GM10847 (cell line): ENCODE results near the gene ELMO2.

Source experiments
- POLR2A ChIP-seq: IDR thresholded peaks from 2 replicates; pipeline ENCODE4 v1.6.1; 2011; ENCODE audit not compliant: insufficient read length; ENCODE audit errors: extremely low read depth

Gene ELMO2

DNA sequence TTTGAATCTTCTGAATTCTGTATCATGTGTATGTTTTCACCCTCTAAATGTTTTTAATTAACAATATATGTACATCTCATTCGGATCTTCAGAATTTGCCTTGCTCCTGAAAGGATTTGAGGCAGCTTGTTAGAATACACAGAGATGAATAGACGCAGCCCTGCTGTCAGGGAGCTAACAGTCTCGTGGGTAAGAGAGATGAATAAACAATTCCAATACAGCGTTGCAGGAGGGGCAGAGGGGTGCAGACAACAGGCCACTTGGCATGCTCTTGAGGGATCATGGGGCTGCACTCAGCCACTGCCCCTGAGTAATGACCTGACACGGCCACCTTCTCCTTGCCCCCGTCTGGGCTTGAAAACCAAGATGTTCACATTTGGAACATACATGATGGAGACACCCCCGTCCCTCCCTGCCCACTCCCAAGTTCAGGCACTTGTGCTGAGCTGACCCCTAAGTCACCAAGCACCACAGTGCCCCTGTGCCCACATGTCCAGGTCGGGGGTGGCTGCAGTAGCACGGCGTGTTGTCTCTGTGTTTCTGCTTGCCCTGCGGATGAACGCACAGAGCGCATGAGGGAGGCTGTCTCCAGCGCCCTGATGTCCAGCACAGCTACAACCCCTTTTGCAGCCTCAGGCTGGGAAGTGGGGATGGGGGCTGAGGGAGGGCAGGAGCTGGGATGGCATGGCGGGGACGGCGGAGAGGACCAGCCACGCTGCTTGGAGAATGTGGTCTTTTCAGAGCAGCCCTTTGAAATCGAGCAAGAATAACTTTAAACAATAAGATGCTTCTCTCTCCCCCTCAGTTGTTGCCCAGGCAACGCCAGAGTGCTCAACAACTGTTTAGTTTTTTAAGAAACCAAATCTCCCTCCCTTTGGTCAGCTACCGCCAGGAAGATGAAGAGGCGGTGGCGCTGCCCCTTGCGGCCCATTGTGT is 65.1 kb downstream of the ELMO2 start:
- no peak for TF ChIP-seq POLR2A

DNA sequence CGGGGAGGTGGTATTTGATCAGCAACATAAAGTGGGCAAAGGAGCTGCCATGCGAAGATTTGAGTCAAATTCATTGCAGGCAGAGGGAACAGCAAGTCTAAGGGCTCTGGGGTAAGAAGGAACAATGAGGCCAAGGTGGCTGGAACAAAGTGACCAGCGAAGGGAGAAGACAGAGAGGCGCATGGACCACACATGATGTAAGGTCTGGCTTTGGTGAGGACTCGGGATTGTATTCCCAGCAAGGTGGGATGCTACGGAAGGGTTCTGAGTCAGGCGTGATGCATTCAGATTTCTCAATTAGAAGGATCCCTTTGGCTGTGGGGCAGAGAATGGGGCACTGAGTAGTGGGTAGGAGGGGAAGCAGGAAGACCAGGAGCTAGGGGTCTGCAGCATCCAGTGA is 67.4 kb downstream of the ELMO2 start:
- no peak for TF ChIP-seq POLR2A

DNA sequence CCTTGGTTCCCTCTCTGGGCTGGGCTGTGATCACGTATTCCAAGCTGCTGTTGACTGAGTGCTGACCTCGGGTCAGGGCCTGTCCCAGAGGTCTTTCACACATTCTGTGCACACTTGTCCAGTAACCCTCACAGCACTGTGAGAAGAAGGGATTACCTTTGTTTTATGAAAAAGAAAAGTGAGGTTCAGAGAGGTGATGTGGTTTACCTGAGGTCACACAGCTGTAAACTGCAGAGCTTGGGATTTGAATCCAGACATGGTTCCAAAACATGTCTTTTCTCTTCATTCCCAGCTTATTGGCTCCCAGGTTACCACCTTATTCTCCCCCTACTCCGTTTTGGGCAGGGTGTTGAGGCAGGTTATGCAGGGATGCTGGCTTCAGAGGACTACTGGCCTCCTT is 69.7 kb downstream of the ELMO2 start:
- no peak for TF ChIP-seq POLR2A

DNA sequence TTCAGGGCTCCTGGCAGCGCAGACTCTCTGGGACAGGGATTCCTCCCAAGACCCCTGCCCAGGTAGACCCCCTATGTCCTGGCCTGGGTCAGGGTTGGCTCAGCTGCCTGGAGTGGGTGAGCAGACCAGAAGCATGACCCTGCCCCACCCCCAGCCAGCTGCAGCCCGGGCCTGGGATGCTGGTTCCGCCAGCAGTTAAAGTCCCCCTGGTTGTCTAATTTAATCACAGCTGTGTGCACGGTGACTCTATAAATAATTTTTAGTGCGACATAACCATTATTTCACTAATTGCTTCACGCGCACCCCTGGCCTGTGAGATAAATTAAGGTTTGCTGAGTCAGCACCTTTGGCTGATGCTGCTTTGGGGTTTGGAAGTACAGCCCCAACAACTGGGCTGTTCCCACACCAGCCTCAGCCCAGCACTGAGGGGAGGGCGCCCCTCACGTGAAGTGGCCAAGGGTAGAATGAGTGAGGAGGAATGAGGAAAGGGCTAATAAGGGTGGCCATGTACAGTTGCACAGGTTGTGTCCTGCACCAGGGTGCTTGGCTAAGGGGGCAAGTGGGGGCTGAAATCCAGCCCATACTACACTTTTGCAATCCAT is 72.0 kb downstream of the ELMO2 start:
- TF ChIP-seq POLR2A: no peak

DNA sequence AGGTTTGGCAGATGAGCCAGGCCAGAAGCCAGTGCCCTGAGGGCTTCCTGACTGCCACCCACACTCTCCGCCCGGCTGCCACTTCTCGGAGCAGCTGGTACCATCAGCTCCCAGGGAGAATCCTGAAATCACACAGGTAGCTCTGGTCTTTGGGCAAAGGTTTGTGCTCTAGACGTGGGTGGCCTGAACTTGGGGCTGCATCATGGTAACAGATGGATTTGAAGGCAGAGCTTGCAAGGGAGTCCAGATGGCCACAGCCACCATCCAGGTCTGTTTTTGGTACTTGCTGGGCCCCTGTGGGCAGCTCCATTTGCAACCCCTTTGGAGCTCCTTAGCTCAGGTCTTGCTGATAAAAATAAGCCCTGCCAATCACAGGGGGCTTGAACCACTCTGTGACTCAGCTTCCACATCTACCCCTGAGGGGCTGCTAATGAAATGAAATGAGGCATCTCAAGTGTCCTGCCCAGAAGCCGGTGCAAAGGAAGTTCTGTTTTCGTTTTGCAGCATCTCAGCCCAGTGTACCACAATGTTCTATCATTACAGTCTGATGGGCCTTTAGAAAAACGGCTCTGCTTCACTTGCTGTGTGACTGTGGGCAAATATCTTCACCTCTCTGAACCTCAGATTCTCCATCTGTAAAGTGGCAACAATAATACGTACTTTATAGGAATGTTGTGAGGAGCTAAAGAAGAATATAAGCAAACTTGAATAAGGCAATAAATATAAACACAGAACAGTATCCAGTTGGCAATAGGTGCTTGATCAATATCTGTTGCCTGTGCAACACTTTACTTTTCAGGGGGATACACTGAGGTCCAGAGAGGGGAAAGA is 73.0 kb downstream of the ELMO2 start:
- TF ChIP-seq POLR2A: no peak

DNA sequence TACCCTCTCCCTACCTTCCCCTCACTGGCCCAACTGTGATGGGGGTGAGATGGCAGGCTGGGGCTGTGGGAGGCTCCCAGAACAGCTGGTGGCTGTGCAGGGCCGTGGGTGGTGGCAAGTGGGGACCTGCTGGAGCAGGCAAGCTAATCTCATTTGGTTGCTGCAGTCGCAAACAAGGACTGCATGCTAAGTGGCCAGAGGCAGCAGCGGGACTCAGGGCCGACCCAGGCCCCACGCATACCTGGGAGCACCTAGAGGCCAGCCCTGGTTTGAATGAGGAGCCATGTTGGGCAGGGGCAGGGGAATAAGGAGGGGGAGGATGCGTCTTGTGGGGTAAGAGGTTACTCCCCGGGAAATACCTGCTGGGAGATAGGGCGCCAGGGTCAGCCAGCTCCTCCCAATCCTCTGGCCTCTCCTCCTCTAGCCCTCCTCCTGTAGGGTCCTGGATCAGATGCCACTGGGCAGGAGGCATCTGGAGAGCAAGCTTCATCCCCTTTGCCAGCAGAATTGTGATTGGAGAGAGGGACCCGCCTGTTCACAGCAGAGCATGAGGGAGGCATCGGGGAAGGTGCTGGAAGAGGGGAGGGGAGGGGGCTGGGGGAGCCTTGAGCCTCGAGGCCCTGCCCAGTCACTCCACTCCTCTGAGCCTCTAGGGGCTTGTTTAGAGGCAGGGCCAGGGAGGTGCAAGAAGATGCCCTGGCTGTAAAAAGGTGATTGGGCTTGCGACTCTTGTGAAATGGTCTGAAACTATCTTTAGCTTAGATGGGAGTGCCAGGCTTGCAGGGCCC is 73.8 kb downstream of the ELMO2 start:
- no peak for TF ChIP-seq POLR2A

DNA sequence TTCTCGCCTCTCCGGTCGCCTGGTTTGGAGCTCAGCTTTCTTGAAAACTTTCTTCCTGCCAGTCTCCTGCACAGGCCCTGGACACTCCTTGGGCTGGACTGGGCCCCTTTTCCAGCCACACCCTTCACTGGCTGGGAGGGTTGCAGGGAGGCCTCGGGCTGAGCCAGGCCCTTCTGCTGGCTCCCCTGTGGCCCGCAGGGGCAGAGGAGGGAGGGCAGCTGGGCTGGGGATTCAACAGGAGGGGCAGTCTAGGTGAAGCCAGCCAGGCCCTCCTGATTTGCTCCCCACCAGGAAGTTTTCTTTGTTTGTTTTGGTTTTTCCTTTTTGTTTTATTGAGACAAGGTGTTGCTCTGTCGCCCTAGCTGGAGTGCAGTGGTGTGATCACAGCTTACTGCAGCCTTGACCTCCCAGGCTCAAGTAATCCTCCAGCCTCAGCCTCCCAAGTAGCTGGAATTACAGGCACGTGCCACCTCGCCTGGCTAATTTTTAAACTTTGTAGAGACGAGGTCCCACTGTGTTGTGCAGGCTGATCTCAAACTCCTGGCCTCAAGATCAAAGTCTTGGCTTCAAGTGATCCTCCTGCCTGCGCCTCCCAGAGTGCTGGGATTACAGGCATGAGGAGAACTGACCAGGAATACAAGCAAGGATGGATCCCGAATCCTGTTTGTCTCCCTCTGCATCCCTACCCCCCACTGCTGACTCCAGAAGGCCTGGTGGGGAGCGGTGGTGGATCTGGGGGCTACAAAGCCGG is 74.6 kb downstream of the ELMO2 start:
- no peak for TF ChIP-seq POLR2A

DNA sequence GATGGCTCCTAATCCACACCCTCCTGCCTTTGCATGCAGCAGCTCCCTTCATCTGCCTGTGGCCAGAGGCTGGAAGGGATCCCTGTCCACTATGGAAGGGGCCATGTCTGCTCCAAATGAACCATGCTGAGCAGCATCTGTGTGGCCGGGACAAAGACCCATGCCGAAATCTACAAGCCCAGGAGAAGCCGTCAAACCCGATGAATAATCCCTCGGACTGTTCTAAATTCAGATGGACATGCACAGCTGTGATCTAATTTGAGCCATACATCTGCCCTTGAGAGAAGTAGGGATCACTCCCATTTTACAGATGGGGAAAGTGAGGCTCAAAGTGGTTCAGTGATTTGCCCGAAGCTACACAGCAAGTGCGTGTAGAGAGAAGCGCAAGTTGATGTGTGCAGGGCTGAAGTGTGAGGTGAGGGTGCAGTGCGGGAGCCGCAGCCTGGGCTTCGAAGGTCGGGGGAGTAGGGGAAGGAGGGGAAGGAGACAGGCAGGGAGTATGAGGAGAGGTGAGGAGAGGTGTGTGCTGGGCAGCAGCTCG is 75.5 kb downstream of the ELMO2 start:
- no peak for TF ChIP-seq POLR2A

DNA sequence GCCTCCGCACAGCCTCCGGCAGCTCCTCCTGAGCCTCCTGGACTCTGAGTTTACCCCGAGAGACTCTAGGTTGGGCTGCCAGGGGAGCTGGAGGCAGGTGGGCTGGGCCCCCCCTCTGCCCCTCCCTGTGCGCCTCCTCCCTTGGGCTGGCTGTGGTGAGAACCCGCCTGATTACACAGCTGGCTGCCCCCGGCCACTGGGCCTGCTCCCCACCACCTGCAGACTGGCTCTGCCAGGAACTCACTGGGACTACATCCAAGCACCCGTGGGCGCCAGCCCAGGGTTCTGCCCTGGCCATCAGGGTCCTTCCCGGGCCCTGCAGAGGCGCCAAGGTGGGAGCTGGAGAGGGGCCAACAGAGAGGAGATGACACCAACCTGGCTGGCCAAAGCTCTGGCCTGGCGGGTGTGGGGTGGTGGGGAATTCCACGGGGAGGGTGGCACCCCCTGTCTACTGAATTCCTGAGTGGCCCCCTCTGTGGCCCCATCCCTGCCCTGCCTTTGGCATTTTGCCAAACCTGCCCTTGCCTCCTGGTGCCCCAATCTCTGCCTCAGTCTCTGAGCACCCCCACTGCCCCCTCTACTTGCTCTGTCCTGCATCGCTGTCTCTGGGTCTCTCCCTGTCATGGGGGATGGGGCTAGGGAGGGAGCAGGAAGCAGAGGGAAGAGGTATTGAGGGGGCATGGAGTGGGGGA is 76.2 kb downstream of the ELMO2 start:
- no peak for TF ChIP-seq POLR2A

DNA sequence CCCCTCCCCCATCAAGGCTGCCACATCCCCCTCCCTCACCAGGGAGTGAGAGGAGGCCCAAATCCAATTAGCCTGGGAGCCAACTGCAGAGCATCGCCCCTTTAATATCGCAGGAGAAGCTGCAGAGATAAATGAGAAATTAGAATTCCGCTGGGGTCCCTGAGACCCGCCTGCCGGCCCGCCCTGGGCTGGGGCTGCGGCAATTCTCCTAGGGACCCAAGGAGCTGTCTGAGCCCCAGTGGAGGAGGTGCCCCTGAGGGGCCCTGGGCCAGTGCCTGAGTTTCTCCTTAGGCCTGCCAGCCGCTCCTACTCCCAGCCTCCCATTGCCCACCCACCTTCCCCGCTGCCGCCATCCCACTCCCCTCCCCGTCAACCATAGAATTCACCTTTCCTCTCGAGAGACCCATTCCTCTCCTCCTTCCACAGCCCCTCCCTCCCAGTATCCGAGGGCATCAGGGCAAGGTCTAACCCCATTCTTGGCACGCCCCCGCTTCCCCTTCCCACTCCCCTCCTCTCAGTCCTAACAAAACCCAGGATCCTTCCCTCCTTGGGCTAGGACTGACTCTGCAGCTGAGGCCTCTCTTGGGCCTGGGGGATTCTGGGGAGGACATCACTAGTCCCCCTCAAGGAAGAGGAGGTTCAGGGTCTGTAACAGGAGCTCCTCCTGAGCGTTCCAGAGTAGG is 78.1 kb downstream of the ELMO2 start:
- no peak for TF ChIP-seq POLR2A

DNA sequence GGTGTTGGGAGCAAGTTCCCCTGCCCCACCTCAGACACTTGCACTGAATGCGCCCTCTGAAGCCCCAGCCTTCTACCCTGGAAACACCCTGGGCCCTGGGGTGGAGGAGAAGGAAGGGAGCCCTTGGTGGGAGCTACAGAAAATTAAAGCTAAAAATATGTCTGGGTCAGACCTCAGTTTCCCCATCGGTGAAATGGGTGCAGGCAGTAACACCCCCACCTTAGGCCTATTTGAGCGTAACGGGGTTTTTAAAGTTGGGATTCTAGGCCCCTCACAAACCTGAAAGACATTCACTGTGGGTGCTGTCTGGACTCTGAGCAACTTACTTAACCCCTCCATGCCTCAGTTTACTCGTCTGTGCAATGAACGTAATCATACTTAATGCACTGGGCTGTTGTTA is 78.9 kb downstream of the ELMO2 start:
- no peak for TF ChIP-seq POLR2A

DNA sequence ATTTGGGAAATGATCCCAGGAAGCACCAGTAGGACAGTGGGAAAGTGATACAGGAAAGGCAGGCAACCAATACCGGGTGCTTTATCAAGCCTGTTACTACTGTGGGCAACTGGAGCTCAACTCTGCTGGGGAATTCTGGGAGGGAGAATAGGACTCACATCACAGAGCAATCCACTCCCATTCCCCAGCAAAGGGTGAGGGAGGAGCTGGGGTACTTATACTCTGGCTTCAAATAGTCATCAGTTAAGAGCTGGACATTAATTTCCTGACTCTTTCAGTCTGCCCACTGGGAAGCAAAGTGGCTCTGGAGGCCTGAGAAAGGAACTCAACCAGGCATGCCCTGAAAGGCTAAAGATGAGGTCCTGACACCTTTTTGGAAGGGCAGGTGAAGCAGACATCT is 80.6 kb downstream of the ELMO2 start:
- no peak for TF ChIP-seq POLR2A
